Choroid plexus epithelial cell (primary cell): Measurements from ENCODE around the gene PPP4R2.

Experiments
- DNase-seq: peaks from one replicate; pipeline ENCODE4 v3.0.0-alpha.2; 2010; ENCODE audit warnings: low read depth
- H3K4me3 ChIP-seq: 2 replicates; pipeline ENCODE4 v1.5.1; 2011; ENCODE audit warnings: low read depth, mild to moderate bottlenecking, control low read depth, low read length, moderate library complexity
- TF ChIP-seq, protein P1 (sequence below): conservative IDR thresholded peaks from 2 replicates; pipeline ENCODE4 v1.5.1; 2011; ENCODE audit warnings: low read depth, mild to moderate bottlenecking, control low read depth, inconsistent platforms, low read length, moderate library complexity

Gene PPP4R2

DNA sequence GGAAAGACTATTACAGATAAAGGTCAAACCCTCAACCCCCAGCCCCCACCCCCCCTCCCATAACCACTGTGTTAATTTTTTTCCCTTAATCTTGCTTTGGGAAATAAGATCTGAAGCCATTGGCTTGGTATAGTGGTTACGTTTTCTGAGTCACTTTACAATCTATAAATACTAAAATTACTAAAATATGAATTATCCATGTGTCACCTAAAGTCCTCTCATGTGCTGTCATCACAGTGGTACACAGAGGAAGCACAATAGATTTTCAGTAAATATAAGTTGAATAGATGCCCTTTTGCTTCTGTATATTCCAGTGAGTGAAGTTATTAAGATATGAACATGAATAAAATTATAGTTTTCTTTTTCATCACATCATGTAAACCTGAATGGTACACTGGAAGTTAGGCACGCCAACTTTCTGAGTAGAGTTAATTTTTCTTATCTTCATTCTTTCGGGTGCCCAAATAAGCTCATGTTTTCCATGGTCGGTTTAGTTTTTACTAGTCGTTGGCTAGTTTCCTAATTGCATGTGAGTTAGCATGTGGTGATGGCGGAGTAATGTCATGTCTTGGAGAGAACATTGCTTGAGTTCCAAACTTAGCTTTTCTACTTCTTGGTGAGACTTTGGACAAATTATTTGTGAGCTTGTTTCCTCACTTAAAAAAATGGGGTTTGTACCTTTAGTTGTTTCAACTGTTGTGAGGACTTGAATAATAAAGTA is 11.5 kb downstream of the PPP4R2 start:
- H3K4me3 ChIP-seq: no peak overlapping the region
- no peak for DNase-seq
- TF ChIP-seq, protein P1, sequence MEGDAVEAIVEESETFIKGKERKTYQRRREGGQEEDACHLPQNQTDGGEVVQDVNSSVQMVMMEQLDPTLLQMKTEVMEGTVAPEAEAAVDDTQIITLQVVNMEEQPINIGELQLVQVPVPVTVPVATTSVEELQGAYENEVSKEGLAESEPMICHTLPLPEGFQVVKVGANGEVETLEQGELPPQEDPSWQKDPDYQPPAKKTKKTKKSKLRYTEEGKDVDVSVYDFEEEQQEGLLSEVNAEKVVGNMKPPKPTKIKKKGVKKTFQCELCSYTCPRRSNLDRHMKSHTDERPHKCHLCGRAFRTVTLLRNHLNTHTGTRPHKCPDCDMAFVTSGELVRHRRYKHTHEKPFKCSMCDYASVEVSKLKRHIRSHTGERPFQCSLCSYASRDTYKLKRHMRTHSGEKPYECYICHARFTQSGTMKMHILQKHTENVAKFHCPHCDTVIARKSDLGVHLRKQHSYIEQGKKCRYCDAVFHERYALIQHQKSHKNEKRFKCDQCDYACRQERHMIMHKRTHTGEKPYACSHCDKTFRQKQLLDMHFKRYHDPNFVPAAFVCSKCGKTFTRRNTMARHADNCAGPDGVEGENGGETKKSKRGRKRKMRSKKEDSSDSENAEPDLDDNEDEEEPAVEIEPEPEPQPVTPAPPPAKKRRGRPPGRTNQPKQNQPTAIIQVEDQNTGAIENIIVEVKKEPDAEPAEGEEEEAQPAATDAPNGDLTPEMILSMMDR: no peak

DNA sequence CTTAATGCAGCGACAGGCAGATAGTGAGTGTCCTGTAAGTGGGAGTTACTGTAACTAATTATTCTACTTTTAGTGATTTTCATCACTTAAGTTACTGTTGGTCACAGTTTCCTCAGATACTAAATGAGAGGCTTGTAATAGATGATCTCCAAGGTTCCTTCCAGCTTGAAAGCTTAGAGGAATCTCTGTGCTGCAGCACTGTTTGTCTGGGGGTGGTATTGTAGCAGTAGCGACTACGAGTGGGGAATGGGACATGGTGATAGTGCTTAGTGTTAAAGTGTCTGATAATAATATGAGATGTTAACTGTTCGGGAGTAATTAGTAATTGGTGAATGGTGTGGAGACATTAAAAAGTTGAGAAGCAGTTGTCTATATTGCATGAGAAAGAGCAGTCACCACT is 12.4 kb downstream of the PPP4R2 start:
- TF ChIP-seq, protein P1: no peak
- no peak for DNase-seq
- no peak overlapping the region for H3K4me3 ChIP-seq

DNA sequence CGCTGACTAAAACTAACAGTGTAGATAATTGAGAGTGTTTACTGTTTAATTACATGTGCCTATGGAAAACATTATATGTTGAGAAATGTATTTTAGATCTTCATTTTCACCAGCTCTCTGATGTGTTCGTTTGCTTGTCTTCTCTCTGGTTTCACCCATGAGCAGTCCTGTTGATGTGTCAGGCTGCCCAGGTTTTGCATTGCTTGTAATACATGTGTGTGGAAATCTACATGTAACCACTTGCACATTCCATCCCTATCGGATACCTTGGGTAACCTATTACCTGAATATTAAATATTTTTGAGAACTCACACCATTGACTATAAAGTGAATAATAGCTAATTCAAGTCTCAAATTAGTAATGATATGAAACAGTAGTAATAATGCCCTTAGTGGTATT is 13.1 kb downstream of the PPP4R2 start:
- no peak overlapping the region for H3K4me3 ChIP-seq
- TF ChIP-seq, protein P1: no peak
- no peak for DNase-seq

DNA sequence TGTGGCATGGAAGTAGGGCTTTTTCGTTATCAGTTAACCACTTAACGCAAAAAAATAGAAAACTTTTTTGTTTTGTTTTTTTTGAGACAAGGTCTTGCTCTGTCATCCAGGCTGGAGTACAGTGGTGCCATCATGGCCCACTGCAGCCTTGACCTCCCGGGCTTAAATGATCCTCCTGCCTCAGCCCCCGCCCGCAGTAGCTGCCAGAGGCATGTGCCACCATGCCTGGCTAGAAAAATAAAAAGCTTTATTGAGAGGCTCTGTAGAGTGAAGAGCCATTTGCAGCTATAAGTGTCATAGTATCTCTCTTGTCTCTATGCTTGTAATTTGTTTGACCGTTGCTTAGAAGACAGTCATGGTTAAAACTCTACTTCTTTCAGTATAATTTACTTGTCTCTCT is 13.5 kb downstream of the PPP4R2 start:
- TF ChIP-seq, protein P1: no peak
- DNase-seq: no peak
- no peak overlapping the region for H3K4me3 ChIP-seq

DNA sequence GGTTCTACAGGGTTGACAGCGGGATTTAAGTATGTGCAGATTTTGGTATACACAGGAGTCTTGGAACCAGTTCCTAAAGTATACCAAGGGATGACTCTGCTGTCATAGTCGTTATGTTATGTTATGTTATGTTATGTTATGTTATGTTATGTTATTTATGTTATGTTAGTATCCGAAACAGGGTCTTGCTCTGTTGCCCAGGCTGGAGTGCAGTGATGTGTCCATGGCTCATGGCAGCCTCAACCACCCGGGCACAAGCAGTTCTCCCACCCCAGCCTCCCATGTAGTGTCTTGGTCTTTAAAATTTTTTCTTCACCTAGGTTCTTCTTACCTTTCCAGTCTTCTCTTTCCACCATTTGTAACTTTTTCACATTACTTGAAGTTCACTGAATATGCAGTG is 21.7 kb downstream of the PPP4R2 start:
- no peak overlapping the region for H3K4me3 ChIP-seq
- no peak for DNase-seq
- TF ChIP-seq, protein P1: no peak

DNA sequence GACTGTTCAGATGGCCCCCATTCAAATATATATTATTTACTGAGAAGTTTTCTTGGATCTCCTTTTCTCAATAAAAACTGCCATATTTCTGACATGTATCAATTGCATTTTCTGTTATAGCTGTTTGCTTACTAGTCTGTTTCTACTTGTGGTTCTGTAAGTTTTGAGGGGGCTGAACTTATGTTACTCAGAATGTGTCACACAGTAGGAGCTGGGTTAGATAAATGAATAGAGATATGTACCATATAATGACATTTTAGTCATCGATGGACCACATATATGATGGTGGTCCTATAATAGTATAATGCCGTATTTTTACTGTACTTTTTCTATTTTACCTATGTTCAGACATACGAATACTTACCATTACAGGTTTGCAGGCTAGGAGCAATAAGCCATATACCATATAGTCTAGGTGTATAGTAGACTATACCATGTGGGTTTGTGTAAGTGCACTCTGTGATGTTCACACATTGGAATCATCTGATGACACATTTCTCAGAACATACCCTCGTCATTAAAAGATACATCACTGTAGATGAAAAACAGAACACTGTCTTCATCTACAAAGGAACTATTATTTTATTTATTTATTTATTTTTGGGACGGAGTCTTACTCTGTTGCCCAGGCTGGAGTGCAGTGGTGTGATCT is 22.3 kb downstream of the PPP4R2 start:
- no peak for DNase-seq
- TF ChIP-seq, protein P1: no peak
- H3K4me3 ChIP-seq: no peak overlapping the region
